IMR-90 (cell line): Measurements from ENCODE around the gene EXOSC1. TPM values are rescaled to one million over a fixed set of nuclear protein-coding genes. Genes with fewer than 3 reads are reported as not detected.

Experiments
- ATAC-seq: fragments of 200-7000 bp; cut with Tn5 transposase; 2 replicates; pipeline ENCODE4 v1.9.1; 2020; ENCODE audit warnings: low read depth, mild to moderate bottlenecking, moderate library complexity
- BruUV-seq: library from RNA; stranded (reverse); fragments of 400-500 nt; replicated peaks from 2 replicates; lab custom pipeline; 2021; lab: Mats Ljungman, UMichigan
- CTCF ChIA-PET: fragments of 300-600 bp; formaldehyde crosslinking; extraction: SDS; loops from one replicate; lab custom pipeline; 2021; ENCODE audit warnings: antibody characterized with exemption; lab: Yijun Ruan, JAX
- POLR2A ChIA-PET: fragments of 300-600 bp; sonication (Branson Sonifier 250); formaldehyde crosslinking; loops from one replicate; lab custom pipeline; 2022; ENCODE audit warnings: antibody characterized with exemption; ENCODE audit not compliant: unreplicated experiment; lab: Charles Lee
- DNase-seq: peaks from one replicate; pipeline ENCODE4 v3.0.0; 2013
- H2AFZ ChIP-seq: replicated peaks from 2 replicates; pipeline ENCODE3; 2013; ENCODE audit warnings: low read length, mild to moderate bottlenecking; ENCODE audit not compliant: poor library complexity
- H2AK5ac ChIP-seq: 2 replicates; pipeline ENCODE4 v1.6.1; 2013; ENCODE audit warnings: low read depth, low read length, inconsistent platforms
- H2AK9ac ChIP-seq: replicated peaks from 2 replicates; pipeline ENCODE3; 2013; ENCODE audit warnings: mild to moderate bottlenecking, low read depth, low read length, moderate library complexity; ENCODE audit not compliant: poor library complexity
- H2BK120ac ChIP-seq: 2 replicates; pipeline ENCODE4 v1.6.1; 2013; ENCODE audit warnings: low read depth, low read length, inconsistent platforms
- H2BK15ac ChIP-seq: 3 replicates; pipeline ENCODE4 v1.6.1; 2013; ENCODE audit warnings: low read depth, low read length, inconsistent platforms
- H2BK20ac ChIP-seq: 2 replicates; pipeline ENCODE4 v1.6.1; 2013; ENCODE audit warnings: low read depth, mild to moderate bottlenecking, inconsistent platforms, low read length, moderate library complexity
- H2BK5ac ChIP-seq: 2 replicates; pipeline ENCODE4 v1.6.1; 2013; ENCODE audit warnings: mild to moderate bottlenecking, low read depth, low read length, inconsistent platforms; ENCODE audit not compliant: poor library complexity, severe bottlenecking
- H3K14ac ChIP-seq: replicated peaks from 2 replicates; pipeline ENCODE4 v1.6.1; 2013; ENCODE audit warnings: low read depth, low read length, inconsistent platforms
- H3K18ac ChIP-seq: 2 replicates; pipeline ENCODE4 v1.6.1; 2013; ENCODE audit warnings: low read depth, low read length, control low read depth
- H3K23ac ChIP-seq: 2 replicates; pipeline ENCODE4 v1.6.1; 2013; ENCODE audit warnings: low read depth, low read length, inconsistent platforms
- H3K27ac ChIP-seq: 2 replicates; pipeline ENCODE4 v1.5.1; 2013; ENCODE audit warnings: mild to moderate bottlenecking, control low read depth, low read length; ENCODE audit not compliant: insufficient read depth
- H3K27me3 ChIP-seq: 2 replicates; pipeline ENCODE4 v1.6.1; 2013; ENCODE audit warnings: low read length; ENCODE audit not compliant: control insufficient read depth, insufficient read depth
- H3K36me3 ChIP-seq: 2 replicates; pipeline ENCODE4 v1.6.1; 2013; ENCODE audit warnings: low read length, mixed read lengths; ENCODE audit not compliant: control insufficient read depth, insufficient read depth
- H3K4ac ChIP-seq: 2 replicates; pipeline ENCODE4 v1.6.1; 2013; ENCODE audit warnings: low read depth, low read length, inconsistent platforms
- H3K4me1 ChIP-seq: 2 replicates; pipeline ENCODE4 v1.6.1; 2013; ENCODE audit warnings: low read length, mixed read lengths; ENCODE audit not compliant: control insufficient read depth, insufficient read depth
- H3K4me2 ChIP-seq: 2 replicates; pipeline ENCODE4 v1.6.1; 2013; ENCODE audit warnings: low read depth, mild to moderate bottlenecking, control low read depth, low read length, moderate library complexity
- H3K4me3 ChIP-seq: 2 replicates; pipeline ENCODE4 v1.5.1; 2013; ENCODE audit warnings: low read depth, mild to moderate bottlenecking, control low read depth, low read length, moderate library complexity; ENCODE audit not compliant: insufficient read depth
- H3K56ac ChIP-seq: 2 replicates; pipeline ENCODE4 v1.6.1; 2013; ENCODE audit warnings: low read length, inconsistent platforms; ENCODE audit not compliant: insufficient read depth; ENCODE audit errors: extremely low read depth
- H3K79me1 ChIP-seq, 2 experiments: 2 replicates each; pipeline ENCODE4 v1.6.1; 2013; ENCODE audit warnings: low read length in 2 of 2, inconsistent platforms in 1 of 2, low read depth in 1 of 2
- H3K9ac ChIP-seq: 2 replicates; pipeline ENCODE4 v1.6.1; 2013; ENCODE audit warnings: low read depth, low read length, control low read depth
- H3K9me1 ChIP-seq: 2 replicates; pipeline ENCODE4 v1.6.1; 2013; ENCODE audit warnings: low read length, inconsistent platforms; ENCODE audit not compliant: insufficient read depth
- H3K9me3 ChIP-seq: 2 replicates; pipeline ENCODE4 v1.6.1; 2013; ENCODE audit warnings: low read length; ENCODE audit not compliant: control insufficient read depth, insufficient read depth
- H4K20me1 ChIP-seq: 2 replicates; pipeline ENCODE4 v1.6.1; 2013; ENCODE audit warnings: low read length, inconsistent platforms; ENCODE audit not compliant: insufficient read depth
- H4K5ac ChIP-seq: 2 replicates; pipeline ENCODE4 v1.6.1; 2013; ENCODE audit warnings: mild to moderate bottlenecking, low read depth, low read length, control low read depth
- H4K8ac ChIP-seq, 2 experiments: 2 replicates each; pipeline ENCODE4 v1.6.1; 2013; ENCODE audit warnings: low read depth in 2 of 2, low read length in 2 of 2, control low read depth in 1 of 2, inconsistent platforms in 1 of 2
- H4K91ac ChIP-seq: 2 replicates; pipeline ENCODE4 v1.6.1; 2013; ENCODE audit warnings: low read depth, low read length, inconsistent platforms; ENCODE audit not compliant: insufficient read depth
- CEBPB ChIP-seq: IDR thresholded peaks from 2 replicates; pipeline ENCODE4 v1.6.1; 2012; ENCODE audit warnings: low read depth, low read length, improper control_type of control experiment
- CHD1 ChIP-seq: IDR thresholded peaks from 2 replicates; pipeline ENCODE4 v1.6.1; 2012; ENCODE audit warnings: low read depth, low read length, improper control_type of control experiment
- FOS ChIP-seq: fragments of 150-350 bp; IDR thresholded peaks from 2 replicates; pipeline ENCODE4 v1.6.1; 2016; ENCODE audit warnings: low read depth, low read length
- MAFK ChIP-seq: IDR thresholded peaks from 2 replicates; pipeline ENCODE4 v1.6.1; 2012; ENCODE audit warnings: low read depth, low read length, improper control_type of control experiment
- MAZ ChIP-seq: IDR thresholded peaks from 2 replicates; pipeline ENCODE4 v1.6.1; 2012; ENCODE audit warnings: low read depth, mild to moderate bottlenecking, low read length, improper control_type of control experiment, moderate library complexity, borderline replicate concordance
- MXI1 ChIP-seq: IDR thresholded peaks from 2 replicates; pipeline ENCODE4 v1.6.1; 2012; ENCODE audit warnings: low read depth, mild to moderate bottlenecking, low read length, moderate library complexity, borderline replicate concordance
- NFE2L2 ChIP-seq: fragments of 150-350 bp; IDR thresholded peaks from 2 replicates; pipeline ENCODE4 v1.6.1; 2016; ENCODE audit warnings: low read depth, mild to moderate bottlenecking, low read length
- RAD21 ChIP-seq: IDR thresholded peaks from 2 replicates; pipeline ENCODE4 v1.6.1; 2012; ENCODE audit warnings: low read length, improper control_type of control experiment
- SMC3 ChIP-seq: fragments of 150-350 bp; IDR thresholded peaks from 2 replicates; pipeline ENCODE4 v1.6.1; 2016; ENCODE audit warnings: low read depth, mild to moderate bottlenecking, antibody characterized with exemption, low read length, moderate library complexity
- WGBS, 2 experiments: methylation state at CpG; one replicate each; pipeline versions ENCODE4 v1.1.5 to v1.1.7; 2013; ENCODE audit warnings: missing lambda C conversion rate in 2 of 2; ENCODE audit not compliant: insufficient read length in 1 of 2; ENCODE audit errors: extremely low coverage in 2 of 2; 5-methylcytosine and 5-hydroxymethylcytosine counted together
- dilution Hi-C: fragments of 300-500 bp; cut with HindIII; formaldehyde crosslinking; loops from one replicate; pipeline ENCODE4 v1.14.3; 2018; ENCODE audit warnings: low sequenced_read_pairs; ENCODE audit not compliant: unreplicated experiment
- in situ Hi-C: fragments of 300-500 bp; cut with MboI; formaldehyde crosslinking; loops from 3 replicates; pipeline ENCODE4 v1.14.3; 2019; ENCODE audit warnings: low sequenced_read_pairs, inconsistent platforms, mixed read lengths
- intact Hi-C: fragments of 100-400 bp; cut with micrococcal nuclease; formaldehyde crosslinking; loops from 2 replicates; pipeline ENCODE4 v1.10.0; 2022
- polyA plus RNA-seq, 3 experiments: library from polyadenylated mRNA; depleted of rRNA; stranded (reverse); fragments of >200 nt; gene quantifications; 2 replicates each; pipeline ENCODE4 v1.2.3, GENCODE V29; 2012; ENCODE audit warnings: low replicate concordance in 1 of 3
- total RNA-seq: library from RNA; depleted of rRNA; stranded (reverse); fragments of >200 nt; gene quantifications from 2 replicates; pipeline ENCODE4 v1.2.3, GENCODE V29; 2012
- TF ChIP-seq, protein P1 (sequence below): fragments of 150-350 bp; IDR thresholded peaks from 2 replicates; pipeline ENCODE4 v1.6.1; 2017; ENCODE audit warnings: mild to moderate bottlenecking, antibody characterized with exemption, low read length, low read depth
- TF ChIP-seq, protein P2 (sequence below): conservative IDR thresholded peaks from 2 replicates; pipeline ENCODE4 v1.5.1; 2012; ENCODE audit warnings: mild to moderate bottlenecking, low read depth, low read length, improper control_type of control experiment

The EXOSC1 gene
- total and polyA plus RNA-seq, 2 of the 4 experiments (the other 2 are of a cell fraction), result 49.7 to 51.6 TPM

GRCh38 chr10:97400665-97401454 lies 44.9 kb downstream of the EXOSC1 start, which contains the start of gene RRP12 (continued):
- TF ChIP-seq MXI1 (peak; percentile 100), CEBPB (no peak), MAFK (no peak)

DNA sequence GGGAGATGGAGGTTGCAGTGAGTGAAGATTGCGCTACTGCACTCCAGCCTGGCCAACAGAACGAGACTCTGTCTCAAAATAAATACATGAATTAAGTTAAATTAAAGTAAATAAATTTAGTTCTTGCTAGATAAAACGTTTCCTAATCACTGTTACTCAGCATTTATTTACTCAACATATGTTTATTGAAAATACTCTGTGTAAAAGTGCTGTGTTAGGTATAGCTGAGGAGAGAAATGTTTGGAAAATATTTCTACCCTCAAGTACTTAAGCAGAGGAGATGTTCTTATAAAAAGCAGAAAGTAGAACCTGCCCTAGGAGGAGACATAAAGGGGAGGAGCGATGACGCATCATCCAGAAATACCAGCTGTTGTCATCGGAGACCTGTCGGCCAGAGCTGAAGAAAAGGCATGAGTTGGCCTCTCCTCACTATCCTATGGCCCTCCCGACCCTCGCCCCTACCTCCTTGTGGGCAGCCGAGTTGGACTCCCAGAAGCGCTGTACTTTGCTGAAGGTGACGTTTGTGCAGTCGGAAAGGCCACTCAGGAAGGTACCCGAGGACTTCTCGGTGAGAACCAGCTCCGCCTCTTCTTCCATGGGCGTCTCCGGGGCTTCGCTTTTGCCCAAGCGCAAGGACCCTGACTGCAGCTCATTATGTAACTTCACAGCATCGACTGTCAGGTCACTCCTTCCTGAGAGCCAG lies 45.8 kb downstream of the EXOSC1 start:
- Histone ChIP-seq H3K9ac (peak overlapping the region; percentile 45), H2BK5ac (no peak overlapping the region), H3K4me1 (peaks cover 3% of the 10 kb centered on the region; the same call in 1 of the 2 replicates), H4K91ac (no peak overlapping the region), H3K4me3 (peak overlapping the region; percentile 58), H3K27ac (peak overlapping the region; percentile 0; the same call in 1 of the 2 replicates), H4K5ac (no peak overlapping the region), H3K4ac (no peak overlapping the region), H3K56ac (no peak overlapping the region), H4K8ac (no peak overlapping the region; a peak in 1 of 4 replicates), H2BK20ac (no peak overlapping the region), H3K18ac (no peak overlapping the region), H3K79me1 (peaks cover 0 to 15% of the 10 kb centered on the region in 2 experiments; a peak in 3 of 4 replicates), H3K23ac (peak overlapping the region; percentile 69; the same call in 1 of the 2 replicates), H3K27me3 (no peaks in the 10 kb centered on the region), H2AK5ac (0 out of 2 replicates have a peak overlapping the region, but pooled peaks have one; percentile 59), H2AFZ (peak overlapping the region; percentile 97), H2BK15ac (no peak overlapping the region), H4K20me1 (no peaks in the 10 kb centered on the region), H3K9me1 (no peaks in the 10 kb centered on the region), H2AK9ac (peak overlapping the region; percentile 80), H3K14ac (no peak overlapping the region), H3K9me3 (no peaks in the 10 kb centered on the region), H3K36me3 (peaks cover 6% of the 10 kb centered on the region), H3K4me2 (peak overlapping the region; percentile 87), H2BK120ac (no peak overlapping the region)
- DNase-seq, result peak; percentile 85
- dilution Hi-C loops, result no loop called here
- ChIA-PET POLR2A (interaction anchor here (0.7 kb wide), 1 partner anchor 1012 kb away, joined by 4 read pairs; no protein-coding TSS in a partner anchor), CTCF (no interaction called here)
- intact Hi-C loops, result no loop called here
- BruUV-seq, result no TSS peak
- peak; percentile 57 for ATAC-seq
- WGBS, 2 experiments, result 22% methylated on average over 14 of the region's 21 CpGs; no CpG with 5 or more reads in 1 of the 2 experiments
- in situ Hi-C loops, result no loop called here
- TF ChIP-seq NFE2L2 (no peak), CEBPB (no peak), RAD21 (no peak), FOS (0 out of 2 replicates have a peak, but pooled peaks have one; percentile 23), SMC3 (no peak), MAFK (no peak), MAZ (no peak; the same call in 1 of the 2 replicates), CHD1 (peak; percentile 78; the same call in 1 of the 2 replicates)
- TF ChIP-seq, protein P1, sequence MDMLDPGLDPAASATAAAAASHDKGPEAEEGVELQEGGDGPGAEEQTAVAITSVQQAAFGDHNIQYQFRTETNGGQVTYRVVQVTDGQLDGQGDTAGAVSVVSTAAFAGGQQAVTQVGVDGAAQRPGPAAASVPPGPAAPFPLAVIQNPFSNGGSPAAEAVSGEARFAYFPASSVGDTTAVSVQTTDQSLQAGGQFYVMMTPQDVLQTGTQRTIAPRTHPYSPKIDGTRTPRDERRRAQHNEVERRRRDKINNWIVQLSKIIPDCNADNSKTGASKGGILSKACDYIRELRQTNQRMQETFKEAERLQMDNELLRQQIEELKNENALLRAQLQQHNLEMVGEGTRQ, result no peak
- TF ChIP-seq, protein P2, sequence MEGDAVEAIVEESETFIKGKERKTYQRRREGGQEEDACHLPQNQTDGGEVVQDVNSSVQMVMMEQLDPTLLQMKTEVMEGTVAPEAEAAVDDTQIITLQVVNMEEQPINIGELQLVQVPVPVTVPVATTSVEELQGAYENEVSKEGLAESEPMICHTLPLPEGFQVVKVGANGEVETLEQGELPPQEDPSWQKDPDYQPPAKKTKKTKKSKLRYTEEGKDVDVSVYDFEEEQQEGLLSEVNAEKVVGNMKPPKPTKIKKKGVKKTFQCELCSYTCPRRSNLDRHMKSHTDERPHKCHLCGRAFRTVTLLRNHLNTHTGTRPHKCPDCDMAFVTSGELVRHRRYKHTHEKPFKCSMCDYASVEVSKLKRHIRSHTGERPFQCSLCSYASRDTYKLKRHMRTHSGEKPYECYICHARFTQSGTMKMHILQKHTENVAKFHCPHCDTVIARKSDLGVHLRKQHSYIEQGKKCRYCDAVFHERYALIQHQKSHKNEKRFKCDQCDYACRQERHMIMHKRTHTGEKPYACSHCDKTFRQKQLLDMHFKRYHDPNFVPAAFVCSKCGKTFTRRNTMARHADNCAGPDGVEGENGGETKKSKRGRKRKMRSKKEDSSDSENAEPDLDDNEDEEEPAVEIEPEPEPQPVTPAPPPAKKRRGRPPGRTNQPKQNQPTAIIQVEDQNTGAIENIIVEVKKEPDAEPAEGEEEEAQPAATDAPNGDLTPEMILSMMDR, result no peak
